ENCODE measurements around the gene CD177.
"Not testable (repeated sequence)": the region's sequence is repeated elsewhere in the genome, so short reads cannot be mapped to it uniquely, and the experiment has no call there.

Gene CD177

GRCh38 chr19:43332058-43332922 is 21.2 kb upstream of the CD177 start:
- no peak for DNase-seq

DNA sequence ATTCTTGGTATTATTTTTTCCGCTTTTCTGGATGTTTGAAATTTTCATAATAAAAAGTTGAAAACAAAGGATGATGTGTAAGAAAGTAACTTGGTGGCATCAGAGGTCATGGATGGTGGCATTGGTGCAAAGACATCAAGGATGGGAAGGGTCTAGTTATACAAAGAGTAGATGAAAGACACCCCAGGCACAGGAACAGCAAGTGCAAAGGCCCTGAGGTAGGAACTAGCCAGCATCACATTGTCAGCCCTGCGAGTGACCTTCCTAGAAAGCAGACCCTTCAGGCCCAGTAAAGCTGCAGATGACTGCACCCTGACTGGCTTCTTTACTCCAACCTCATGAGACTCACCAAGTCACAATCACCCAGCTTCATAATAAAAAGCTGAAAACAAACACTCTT is 17.0 kb upstream of the CD177 start:
- DNase-seq, result not testable (repeated sequence)

GRCh38 chr19:43337737-43338136 is 15.7 kb upstream of the CD177 start:
- DNase-seq, result no peak

GRCh38 chr19:43338530-43338929 is 15.0 kb upstream of the CD177 start:
- DNase-seq, result no peak

- not testable (repeated sequence) for DNase-seq
These were observed 14.1 kb upstream of the CD177 start for GRCh38 chr19:43339243-43339930.

GRCh38 chr19:43340101-43340500 is 13.4 kb upstream of the CD177 start:
- DNase-seq, result not testable (repeated sequence)

- DNase-seq, result not testable (repeated sequence)
These were observed 12.4 kb upstream of the CD177 start for GRCh38 chr19:43341098-43341497.

GRCh38 chr19:43342104-43342503 is 11.4 kb upstream of the CD177 start:
- DNase-seq, result not testable (repeated sequence)

DNA sequence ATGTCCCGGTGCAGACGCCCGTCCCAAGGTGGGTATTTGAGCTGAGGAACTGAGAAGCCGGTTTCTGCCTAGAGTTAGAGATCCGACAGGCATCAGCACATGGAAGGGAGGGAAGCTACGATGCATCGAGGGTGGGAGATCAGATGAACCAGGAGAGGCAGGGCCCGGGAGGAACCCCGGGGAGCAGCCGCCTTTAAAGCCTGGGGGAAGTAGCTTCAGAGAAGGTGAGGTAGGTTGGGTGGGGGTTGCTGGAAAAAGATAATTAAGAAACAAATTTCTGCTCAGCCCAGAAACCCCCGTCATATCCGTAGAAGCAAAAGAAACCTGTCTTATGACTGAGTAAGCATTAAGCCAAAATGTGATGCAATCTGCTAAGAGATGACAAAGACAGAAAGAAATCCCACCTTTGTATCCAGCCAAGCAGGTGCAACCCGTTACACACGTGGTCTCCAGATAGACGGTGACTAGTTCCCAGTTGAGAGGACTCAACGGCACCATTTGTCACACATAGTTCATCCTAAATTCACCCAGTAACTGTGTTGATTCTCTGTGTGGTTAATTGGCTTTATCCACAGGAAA is 9.1 kb upstream of the CD177 start:
- not testable (repeated sequence) for DNase-seq

GRCh38 chr19:43349813-43350212 is 3.7 kb upstream of the CD177 start:
- not testable (repeated sequence) for DNase-seq

DNA sequence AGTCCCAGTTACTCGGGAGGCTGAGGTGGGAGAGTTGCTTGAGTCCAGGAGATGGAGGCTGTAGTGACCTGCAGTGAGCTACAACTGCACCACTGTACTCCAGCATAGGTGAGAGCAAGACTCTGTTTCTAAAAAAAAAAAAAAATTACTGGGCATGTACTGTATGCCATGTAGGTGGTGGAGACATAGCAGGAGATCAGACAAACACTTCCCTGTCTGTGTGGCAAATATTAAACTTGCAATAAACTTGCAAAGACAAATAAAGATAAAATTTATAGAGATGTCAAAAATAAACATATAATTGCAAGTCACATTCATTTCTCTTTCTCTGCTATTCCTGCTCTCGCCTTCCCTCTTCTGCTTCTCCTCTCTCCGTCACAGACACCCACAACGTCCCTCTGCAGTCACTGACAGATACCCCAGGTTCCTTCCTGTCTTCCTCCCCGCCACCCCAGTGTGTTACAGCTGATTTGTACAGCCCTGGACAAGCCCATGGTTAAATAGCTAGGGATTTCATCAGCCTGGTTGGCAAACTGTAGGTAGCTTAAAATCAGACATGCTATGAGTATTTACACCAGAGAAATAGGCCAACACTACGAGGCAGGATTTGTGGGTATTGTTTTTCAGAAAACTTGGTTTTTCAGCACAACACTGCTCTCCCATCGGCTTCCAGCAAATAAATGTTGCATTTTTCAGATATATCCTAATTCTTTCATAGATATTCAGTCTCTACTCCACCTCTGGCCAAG is 1.3 kb upstream of the CD177 start:
- no peak for DNase-seq

- DNase-seq, result no peak
These were observed 780 bp downstream of the CD177 start for GRCh38 chr19:43354305-43354627.

DNA sequence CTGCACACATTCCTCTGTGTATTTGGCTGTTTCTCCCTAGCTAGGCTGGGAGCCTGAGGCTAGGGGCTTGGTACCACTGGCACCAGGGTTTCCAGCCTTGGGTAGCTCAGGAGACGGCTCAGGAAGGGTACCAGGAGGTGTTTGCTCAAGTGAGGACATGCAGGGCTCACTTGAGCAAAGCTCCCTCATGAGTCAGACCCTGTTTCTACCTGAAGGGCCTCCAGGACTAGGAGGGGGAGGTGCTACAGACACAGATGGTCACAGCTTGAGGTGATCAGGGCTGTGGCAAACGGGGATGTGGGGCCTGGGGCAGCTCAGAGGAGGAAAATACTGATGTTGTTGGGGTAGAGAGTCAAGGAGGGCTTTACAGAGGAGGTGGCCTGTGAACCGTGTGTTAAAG is 3.3 kb downstream of the CD177 start:
- not testable (repeated sequence) for DNase-seq

DNA sequence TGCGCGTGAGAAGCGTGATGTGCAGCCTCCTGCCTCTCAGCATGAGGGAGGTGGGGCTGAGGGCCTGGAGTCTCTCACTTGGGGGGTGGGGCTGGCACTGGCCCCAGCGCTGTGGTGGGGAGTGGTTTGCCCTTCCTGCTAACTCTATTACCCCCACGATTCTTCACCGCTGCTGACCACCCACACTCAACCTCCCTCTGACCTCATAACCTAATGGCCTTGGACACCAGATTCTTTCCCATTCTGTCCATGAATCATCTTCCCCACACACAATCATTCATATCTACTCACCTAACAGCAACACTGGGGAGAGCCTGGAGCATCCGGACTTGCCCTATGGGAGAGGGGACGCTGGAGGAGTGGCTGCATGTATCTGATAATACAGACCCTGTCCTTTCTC is 8.7 kb downstream of the CD177 start:
- DNase-seq, result no peak

GRCh38 chr19:43362745-43363144 is 9.3 kb downstream of the CD177 start:
- DNase-seq, result no peak

- not testable (repeated sequence) for DNase-seq
These were observed 12.2 kb downstream of the CD177 start for GRCh38 chr19:43365677-43366076.

DNA sequence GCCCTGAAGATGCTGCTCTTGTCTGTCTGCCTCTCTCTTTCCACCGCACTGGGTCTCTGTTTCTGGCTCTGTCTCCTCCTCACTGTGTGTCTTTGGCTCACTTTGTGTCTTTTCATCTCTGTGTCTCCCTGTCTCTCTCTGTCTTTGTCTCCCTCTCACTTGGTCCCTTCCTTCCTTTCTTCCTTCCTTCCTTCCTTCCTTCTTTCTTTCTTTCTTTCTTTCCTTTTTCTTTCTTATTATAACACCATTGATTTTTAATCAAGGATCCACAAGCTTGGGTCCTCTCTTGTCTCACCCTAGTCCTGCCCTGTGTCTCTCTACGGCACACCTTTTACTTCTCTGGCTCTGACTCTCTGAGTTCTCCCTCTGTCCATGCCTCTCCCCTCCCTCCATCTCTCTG is 14.3 kb downstream of the CD177 start:
- DNase-seq, result no peak

DNA sequence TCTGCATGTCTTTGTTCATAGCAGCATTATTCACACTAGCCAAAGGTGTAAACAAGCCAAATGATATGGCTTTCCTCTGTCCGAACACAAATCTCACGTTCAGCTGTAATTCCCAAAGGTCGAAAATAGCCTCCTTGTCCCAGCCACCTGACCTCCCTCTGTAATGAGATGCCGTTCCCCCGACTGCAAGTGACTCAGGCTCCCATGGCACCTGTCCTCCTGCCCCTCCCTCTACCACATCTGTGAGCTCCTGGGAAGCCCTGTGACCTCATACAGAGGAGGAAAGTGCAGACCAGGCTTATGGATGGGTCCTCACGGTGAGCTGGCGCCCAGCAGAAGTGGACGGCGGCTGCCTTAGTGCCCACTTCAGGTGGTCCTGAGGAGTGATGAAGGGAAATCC is 15.4 kb downstream of the CD177 start:
- not testable (repeated sequence) for DNase-seq

DNA sequence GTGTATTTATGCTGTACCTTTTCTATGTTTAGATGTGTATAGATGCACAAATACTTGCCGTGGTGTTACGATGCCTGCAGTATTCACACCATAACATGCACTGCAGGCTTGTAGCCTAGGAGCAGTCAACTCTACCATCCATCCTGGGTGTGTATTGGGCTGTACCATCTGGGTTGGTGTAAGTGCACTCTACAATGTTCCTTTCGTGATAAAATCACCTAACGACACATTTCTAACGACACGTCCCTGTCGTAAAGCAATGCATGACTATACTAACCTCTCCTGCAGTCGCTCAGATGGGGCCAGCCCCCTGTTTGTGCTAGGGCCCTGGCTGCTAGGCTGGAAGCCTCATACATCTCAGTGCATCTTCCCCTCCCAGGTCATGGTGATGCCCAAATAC is 18.4 kb downstream of the CD177 start:
- no peak for DNase-seq

- no peak for DNase-seq
These were observed 19.0 kb downstream of the CD177 start for GRCh38 chr19:43372462-43372861.

- not testable (repeated sequence) for DNase-seq
These were observed 24.1 kb downstream of the CD177 start for GRCh38 chr19:43377624-43378023.

- DNase-seq, result no peak
These were observed 26.5 kb downstream of the CD177 start for GRCh38 chr19:43380008-43380407.

DNA sequence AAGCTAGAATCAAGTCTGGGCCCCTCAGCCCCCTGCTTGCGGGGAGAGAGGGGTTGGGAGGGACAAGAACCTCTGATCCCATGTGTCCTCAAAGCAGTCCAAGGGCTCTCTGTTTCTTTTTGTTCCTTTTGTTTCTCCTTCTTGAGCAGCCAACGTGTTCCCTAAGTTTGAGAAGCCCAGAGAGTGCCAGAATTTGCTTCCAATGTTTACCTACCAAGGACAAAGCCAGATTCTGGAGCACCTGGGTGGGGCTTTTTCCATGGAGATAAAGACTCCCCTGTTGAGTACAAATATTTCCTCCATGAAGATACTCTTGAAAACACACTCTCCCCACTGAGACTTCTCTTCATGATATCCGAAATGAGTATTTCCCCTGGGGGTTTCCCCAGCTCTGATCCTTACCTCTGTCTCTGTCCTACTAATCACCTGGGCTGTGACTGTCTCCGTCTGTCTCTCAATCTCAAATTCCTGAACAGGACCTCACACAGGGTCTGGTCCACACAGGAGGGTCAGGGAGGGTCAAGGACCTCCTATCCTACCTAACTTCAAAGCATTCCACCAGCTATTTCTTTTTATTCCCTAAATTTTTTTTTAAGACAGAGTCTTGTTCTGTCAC is 27.4 kb downstream of the CD177 start:
- DNase-seq, result no peak
